GM12801 (cell line): Measurements from ENCODE around the gene MSLN.

Source experiments
- TF ChIP-seq, protein P1 (sequence below): IDR thresholded peaks from one replicate; pipeline ENCODE4 v1.5.1; 2011; ENCODE audit warnings: control low read depth; ENCODE audit not compliant: insufficient read length; ENCODE audit errors: extremely low read depth

The MSLN gene

DNA sequence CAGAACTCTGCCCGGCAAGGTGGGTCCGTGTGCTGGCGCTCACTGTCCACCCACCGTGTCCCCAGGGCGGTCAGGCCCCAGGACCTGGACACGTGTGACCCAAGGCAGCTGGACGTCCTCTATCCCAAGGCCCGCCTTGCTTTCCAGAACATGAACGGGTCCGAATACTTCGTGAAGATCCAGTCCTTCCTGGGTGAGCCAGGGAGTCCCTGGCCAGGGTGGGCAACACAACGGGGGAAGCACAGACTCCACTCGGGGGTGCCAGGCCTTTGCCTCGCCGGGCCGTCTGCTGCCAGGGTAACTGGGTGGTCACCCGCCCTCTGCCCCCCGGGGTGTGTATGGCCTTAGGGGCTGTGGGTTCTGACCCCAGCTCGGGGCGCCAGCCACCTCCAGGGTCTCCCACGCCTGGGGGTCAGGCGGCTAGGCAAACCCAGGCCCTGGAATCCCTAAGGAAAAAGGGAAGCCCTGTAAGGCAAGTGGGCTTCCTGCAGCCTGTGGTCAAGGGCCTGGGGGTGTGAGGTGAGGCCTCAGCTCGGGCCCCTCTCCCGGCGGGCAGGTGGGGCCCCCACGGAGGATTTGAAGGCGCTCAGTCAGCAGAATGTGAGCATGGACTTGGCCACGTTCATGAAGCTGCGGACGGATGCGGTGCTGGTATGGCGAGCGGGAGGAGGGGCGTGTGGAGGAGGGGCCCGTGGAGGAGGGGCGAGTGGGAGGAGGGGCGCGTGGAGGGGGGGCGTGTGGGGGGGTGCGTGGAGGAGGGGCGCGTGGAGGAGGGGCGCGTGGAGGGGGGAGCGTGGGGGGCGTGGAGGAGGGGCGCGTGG is 6.5 kb downstream of the MSLN start:
- TF ChIP-seq, protein P1, sequence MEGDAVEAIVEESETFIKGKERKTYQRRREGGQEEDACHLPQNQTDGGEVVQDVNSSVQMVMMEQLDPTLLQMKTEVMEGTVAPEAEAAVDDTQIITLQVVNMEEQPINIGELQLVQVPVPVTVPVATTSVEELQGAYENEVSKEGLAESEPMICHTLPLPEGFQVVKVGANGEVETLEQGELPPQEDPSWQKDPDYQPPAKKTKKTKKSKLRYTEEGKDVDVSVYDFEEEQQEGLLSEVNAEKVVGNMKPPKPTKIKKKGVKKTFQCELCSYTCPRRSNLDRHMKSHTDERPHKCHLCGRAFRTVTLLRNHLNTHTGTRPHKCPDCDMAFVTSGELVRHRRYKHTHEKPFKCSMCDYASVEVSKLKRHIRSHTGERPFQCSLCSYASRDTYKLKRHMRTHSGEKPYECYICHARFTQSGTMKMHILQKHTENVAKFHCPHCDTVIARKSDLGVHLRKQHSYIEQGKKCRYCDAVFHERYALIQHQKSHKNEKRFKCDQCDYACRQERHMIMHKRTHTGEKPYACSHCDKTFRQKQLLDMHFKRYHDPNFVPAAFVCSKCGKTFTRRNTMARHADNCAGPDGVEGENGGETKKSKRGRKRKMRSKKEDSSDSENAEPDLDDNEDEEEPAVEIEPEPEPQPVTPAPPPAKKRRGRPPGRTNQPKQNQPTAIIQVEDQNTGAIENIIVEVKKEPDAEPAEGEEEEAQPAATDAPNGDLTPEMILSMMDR, result no peak

DNA sequence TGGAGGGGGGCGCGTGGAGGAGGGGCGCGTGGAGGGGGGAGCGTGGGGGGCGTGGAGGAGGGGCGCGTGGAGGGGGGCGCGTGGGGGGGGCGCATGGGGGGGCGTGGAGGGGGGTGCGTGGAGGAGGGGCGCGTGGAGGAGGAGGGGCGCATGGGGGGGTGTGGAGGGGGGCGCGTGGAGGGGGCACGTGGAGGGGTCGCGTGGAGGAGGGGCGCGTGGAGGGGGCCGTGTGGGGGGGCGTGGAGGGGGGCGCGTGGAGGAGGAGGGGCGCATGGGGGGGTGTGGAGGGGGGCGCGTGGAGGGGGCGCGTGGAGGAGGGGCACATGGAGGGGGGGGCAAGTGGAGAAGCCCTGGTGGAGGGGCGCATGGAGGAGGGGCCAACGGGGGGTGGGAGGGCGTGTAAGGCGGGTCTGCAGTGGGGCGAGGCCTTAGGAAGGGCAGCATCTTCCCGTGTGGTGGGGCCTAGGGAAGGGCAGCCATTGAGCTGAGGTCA is 7.3 kb downstream of the MSLN start:
- TF ChIP-seq, protein P1, result no peak

DNA sequence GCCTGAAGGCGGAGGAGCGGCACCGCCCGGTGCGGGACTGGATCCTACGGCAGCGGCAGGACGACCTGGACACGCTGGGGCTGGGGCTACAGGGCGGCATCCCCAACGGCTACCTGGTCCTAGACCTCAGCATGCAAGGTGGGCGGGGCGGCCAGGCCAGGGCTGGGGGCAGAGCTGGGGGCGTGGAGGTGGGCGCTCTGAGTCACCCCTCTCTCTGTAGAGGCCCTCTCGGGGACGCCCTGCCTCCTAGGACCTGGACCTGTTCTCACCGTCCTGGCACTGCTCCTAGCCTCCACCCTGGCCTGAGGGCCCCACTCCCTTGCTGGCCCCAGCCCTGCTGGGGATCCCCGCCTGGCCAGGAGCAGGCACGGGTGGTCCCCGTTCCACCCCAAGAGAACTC is 7.9 kb downstream of the MSLN start:
- TF ChIP-seq, protein P1, result no peak

DNA sequence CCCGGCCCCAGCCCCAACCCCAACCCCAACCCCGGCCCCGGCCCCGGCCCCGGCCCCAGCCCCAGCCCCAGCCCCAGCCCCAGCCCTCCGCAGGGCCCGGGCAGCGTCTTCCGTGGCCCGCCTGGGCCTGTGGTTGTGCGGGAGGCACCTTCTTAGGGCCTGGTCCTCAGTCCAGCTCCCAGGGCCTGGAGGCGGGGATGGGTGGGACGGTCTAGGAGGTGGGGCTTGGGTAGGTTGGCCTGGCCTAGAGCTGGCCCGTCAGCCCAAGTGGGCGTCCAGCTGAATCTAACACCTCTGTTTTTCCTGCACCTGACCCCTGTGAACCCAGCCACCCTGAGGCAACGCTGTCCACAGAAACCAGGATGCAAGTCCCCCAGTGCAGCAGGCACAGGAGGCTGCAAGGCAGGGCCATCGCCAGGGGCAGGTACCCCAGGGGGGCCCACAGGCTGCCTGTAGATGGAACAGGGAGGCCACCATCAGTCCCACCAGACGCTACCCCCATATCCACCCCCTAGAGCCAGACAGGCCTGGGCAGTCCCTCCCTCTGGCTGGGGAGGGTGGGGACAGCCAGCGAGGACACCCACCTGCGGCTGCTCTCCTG is 8.8 kb downstream of the MSLN start:
- TF ChIP-seq, protein P1, result no peak

DNA sequence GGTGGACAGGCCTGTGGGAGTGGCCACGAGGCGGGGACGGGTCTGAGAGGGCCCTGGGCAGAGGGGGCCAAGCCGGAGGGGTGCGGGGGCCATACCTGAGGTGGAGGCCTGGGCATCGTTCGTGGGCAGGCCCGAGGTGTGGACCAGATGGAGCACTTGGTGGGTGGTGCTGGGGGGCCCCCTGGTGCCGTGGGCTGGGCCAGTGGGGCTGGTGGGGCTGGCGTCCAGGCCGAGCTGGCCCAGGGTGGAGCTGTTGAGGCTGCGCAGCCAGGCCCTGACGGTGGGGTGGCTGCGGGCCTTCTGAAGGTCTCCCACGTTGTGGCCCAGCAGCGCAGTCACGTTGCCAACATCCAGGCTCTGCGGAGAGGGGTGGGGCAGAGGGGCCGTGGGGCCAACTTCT is 9.4 kb downstream of the MSLN start:
- TF ChIP-seq, protein P1, result no peak

DNA sequence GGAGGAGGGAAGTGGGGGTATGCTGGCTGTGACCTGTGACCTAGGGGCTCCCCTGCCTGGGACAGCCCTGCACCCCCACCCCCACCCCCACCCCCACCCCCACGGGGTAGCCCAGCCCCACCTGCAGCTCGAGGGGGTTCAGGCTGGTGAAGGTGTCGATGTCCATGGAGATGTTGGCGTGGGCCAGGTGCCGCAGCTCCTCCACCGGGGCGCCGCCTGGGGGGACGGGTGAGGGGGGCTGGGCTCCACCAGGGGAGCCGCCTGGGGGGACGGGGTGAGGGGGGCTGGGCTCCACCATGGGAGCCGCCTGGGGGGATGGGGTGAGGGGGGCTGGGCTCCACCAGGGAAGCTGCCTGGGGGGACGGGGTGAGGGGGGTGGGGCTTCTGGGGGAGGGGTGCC is 9.9 kb downstream of the MSLN start:
- TF ChIP-seq, protein P1, result no peak

DNA sequence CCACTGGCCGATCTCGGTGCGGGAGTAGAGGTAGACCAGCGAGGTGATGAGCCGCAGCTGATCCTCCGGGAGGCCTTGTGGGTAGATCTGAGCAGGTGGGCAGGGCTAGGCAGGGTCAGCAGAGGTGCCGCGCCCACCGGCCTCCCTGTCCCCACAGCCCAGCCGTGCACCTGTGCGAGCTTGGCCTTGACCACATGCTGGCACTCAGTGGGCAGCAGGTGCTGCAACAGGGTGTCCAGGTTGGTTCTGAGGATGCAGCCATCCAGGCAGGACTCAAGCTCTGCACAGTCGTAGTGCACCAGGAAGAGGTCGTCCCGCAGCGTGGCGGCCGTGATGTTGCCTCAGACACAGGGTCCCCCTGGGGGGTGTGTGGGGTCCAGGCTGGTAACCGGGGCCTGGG is 12.4 kb downstream of the MSLN start:
- TF ChIP-seq, protein P1, result no peak
